ENCODE measurements around the gene DYNC2H1. TPM values are rescaled to one million over a fixed set of nuclear protein-coding genes. Genes with fewer than 3 reads are reported as not detected.
"Not testable (repeated sequence)": the region's sequence is repeated elsewhere in the genome, so short reads cannot be mapped to it uniquely, and the experiment has no call there.

Gene DYNC2H1
- total and polyA plus RNA-seq, 7 donors: 0.79 to 2.3 (median 1.3) TPM

DNA sequence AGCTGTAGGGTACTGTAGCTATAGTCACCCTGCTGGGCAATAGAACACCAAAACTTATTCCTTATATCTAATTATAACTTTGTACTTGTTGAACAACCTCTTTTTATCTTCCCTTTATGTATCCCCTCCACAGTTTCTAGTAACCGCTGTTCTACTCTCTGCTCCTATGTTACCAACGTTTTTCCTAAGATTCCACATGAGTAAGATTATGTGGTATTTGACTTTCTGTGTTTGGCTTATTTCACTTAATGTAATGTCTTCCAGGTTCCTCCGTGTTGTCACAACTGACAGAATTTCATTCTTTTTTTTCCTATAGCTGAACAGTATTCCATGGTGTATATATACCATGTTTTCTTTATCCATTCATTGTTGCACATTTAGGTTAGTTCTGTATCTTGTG is 258.4 kb downstream of the DYNC2H1 start:
- 68 to 81% (median 79%) methylated on average over 3 of the region's 3 CpGs for WGBS, 3 donors
- no peak for TF ChIP-seq CTCF (IDR thresholded peaks at IDR 0.05)

GRCh38 chr11:103368145-103368544 is 258.9 kb downstream of the DYNC2H1 start:
- intact Hi-C loops (cut with DNase I): no loop called here
- H3K27ac ChIP-seq: no peak overlapping the region
- no peak overlapping the region for H3K4me3 ChIP-seq
- ATAC-seq (no peak), DNase-seq (no peak)
- no peak for TF ChIP-seq CTCF (IDR thresholded peaks at IDR 0.05)
- H3K9me3 ChIP-seq: no peaks in the 10 kb centered on the region
- no peaks in the 10 kb centered on the region for H3K27me3 ChIP-seq (ENCODE audit: insufficient read depth in 3 of 3, low read length in 2 of 3)
- H3K4me1 ChIP-seq: no peaks in the 10 kb centered on the region
- no peaks in the 10 kb centered on the region for H3K36me3 ChIP-seq (ENCODE audit: insufficient read depth in 1 of 2, low read depth in 1 of 2)
- WGBS, 3 donors: 66 to 71% (median 69%) methylated on average over 1 of the region's 1 CpG

More for the DNA sequence above, 258.4 kb downstream of the DYNC2H1 start:
- Histone ChIP-seq H3K9me3 (no peaks in the 10 kb centered on the region), H3K36me3 (ENCODE audit: insufficient read depth in 1 of 2, low read depth in 1 of 2) (no peaks in the 10 kb centered on the region), H3K4me3 (no peak overlapping the region), H3K27ac (no peak overlapping the region), H3K27me3 (ENCODE audit: insufficient read depth in 3 of 3, low read length in 2 of 3) (no peaks in the 10 kb centered on the region), H3K4me1 (no peaks in the 10 kb centered on the region)
- DNase-seq (no peak), ATAC-seq (no peak)
- intact Hi-C loops (cut with DNase I): no loop called here

DNA sequence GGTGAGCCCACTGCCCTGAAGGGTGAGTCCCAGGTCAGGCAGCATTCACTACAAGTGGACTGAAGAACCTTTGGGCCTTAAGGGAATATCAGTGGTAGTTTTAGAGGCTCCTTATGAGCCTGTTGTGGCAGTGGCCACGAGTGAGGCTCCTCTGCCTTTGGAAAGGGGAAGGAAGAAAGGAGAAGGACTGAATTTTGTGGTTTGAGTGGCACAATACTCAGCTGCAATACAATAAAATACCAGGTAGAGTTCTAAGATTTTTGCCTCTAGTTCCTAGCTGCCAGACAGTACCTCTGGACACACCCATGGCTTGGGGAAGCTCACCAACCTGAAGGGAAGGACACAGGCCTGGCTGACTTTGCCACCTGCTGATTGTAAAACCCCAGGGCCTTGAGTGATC is 260.9 kb downstream of the DYNC2H1 start:
- Histone ChIP-seq H3K9me3 (no peaks in the 10 kb centered on the region), H3K4me1 (no peaks in the 10 kb centered on the region), H3K27me3 (ENCODE audit: insufficient read depth in 3 of 3, low read length in 2 of 3) (no peaks in the 10 kb centered on the region), H3K4me3 (no peak overlapping the region), H3K27ac (no peak overlapping the region), H3K36me3 (ENCODE audit: insufficient read depth in 1 of 2, low read depth in 1 of 2) (no peaks in the 10 kb centered on the region)
- no peak for TF ChIP-seq CTCF (IDR thresholded peaks at IDR 0.05)
- DNase-seq (no peak), ATAC-seq (no peak)
- intact Hi-C loops (cut with DNase I): loop anchor here in 1 of 2 donors (10.0 kb wide), 1 partner anchor 1855 kb away; no protein-coding TSS in a partner anchor
- WGBS, 3 donors: 77 to 86% (median 85%) methylated on average over 1 of the region's 1 CpG

DNA sequence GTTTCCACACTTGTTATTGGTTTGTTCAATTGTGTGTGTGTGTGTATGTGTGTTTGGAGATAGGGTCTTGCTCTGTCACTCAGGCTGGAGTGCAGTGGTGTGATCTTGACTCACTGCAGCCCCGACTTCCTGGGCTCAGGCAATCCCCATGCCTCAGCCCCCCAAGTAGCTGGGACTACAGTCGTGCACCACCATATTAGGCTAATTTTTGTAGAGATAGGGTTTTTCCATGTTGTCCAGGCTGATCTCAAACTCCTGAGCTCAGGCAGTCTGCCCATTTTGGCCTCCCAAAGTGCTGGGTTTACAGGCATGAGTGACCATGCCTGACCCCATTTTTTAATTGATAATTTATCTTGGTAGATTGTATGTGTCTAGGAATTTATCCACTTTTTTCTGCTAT is 263.7 kb downstream of the DYNC2H1 start:
- no peaks in the 10 kb centered on the region for H3K27me3 ChIP-seq (ENCODE audit: insufficient read depth in 3 of 3, low read length in 2 of 3)
- H3K36me3 ChIP-seq (ENCODE audit: insufficient read depth in 1 of 2, low read depth in 1 of 2): no peaks in the 10 kb centered on the region
- H3K9me3 ChIP-seq: no peaks in the 10 kb centered on the region
- DNase-seq: no peak
- intact Hi-C loops (cut with DNase I): loop anchor here in 1 of 2 donors (10.0 kb wide), 1 partner anchor 1852 kb away; no protein-coding TSS in a partner anchor
- H3K27ac ChIP-seq: no peak overlapping the region
- no peak for TF ChIP-seq CTCF (IDR thresholded peaks at IDR 0.05)
- H3K4me1 ChIP-seq: no peaks in the 10 kb centered on the region
- WGBS, 3 donors: 92 to 93% (median 92%) methylated on average over 2 of the region's 2 CpGs
- ATAC-seq: no peak
- no peak overlapping the region for H3K4me3 ChIP-seq

DNA sequence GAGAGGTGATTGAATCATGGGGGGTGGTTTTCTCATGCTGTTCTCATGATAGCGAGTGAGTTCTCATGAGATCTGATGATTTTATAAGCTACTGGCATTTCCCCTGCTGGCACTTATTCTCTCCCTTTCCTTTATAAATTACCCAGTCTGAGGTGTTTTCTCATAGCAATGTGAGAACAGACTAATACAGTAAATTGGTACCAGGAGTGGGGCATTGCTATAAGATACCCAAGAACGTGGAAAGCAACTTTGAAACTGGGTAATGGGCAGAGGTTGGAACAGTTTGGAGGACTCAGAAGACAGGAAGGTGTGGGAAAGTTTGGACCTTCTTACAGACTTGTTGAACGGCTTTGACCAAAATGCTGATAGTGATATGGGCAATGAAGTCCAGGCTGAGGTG is 265.0 kb downstream of the DYNC2H1 start:
- DNase-seq; H3K9me3 ChIP-seq; ATAC-seq; H3K27me3 ChIP-seq (ENCODE audit: insufficient read depth in 3 of 3, low read length in 2 of 3); H3K27ac ChIP-seq; H3K36me3 ChIP-seq (ENCODE audit: insufficient read depth in 1 of 2, low read depth in 1 of 2); H3K4me1 ChIP-seq; H3K4me3 ChIP-seq: not testable (repeated sequence)
- intact Hi-C loops (cut with DNase I): loop anchor here in 1 of 2 donors (10.0 kb wide), 1 partner anchor 1851 kb away; no protein-coding TSS in a partner anchor
- 34 to 76% (median 59%) methylated on average over 3 of the region's 3 CpGs for WGBS, 3 donors

Data from psoas muscle (tissue), 8 donors.